Hepatocyte (in vitro differentiated cells): ENCODE results near the gene ENO4.

Experiments
- EZH2 ChIP-seq: fragments of 200-600 bp; sonication (generic); IDR thresholded peaks from 2 replicates; pipeline ENCODE4 v1.6.1; 2016; ENCODE audit warnings: antibody characterized with exemption, mild to moderate bottlenecking, borderline replicate concordance
- EZH2phosphoT487 ChIP-seq: fragments of 200-600 bp; sonication (generic); IDR thresholded peaks from one replicate; pipeline ENCODE4 v1.6.1; 2018; ENCODE audit warnings: antibody characterized with exemption, mild to moderate bottlenecking, low read depth, moderate library complexity; ENCODE audit not compliant: unreplicated experiment, severe bottlenecking
- TF ChIP-seq, protein P1 (sequence below): fragments of 200-600 bp; sonication (generic); IDR thresholded peaks from 2 replicates; pipeline ENCODE4 v1.5.1; 2016; ENCODE audit warnings: antibody characterized with exemption, mild to moderate bottlenecking; ENCODE audit not compliant: poor library complexity

GRCh38 chr10:116870949-116871348 lies 21.6 kb downstream of the ENO4 start:
- TF ChIP-seq, protein P1, sequence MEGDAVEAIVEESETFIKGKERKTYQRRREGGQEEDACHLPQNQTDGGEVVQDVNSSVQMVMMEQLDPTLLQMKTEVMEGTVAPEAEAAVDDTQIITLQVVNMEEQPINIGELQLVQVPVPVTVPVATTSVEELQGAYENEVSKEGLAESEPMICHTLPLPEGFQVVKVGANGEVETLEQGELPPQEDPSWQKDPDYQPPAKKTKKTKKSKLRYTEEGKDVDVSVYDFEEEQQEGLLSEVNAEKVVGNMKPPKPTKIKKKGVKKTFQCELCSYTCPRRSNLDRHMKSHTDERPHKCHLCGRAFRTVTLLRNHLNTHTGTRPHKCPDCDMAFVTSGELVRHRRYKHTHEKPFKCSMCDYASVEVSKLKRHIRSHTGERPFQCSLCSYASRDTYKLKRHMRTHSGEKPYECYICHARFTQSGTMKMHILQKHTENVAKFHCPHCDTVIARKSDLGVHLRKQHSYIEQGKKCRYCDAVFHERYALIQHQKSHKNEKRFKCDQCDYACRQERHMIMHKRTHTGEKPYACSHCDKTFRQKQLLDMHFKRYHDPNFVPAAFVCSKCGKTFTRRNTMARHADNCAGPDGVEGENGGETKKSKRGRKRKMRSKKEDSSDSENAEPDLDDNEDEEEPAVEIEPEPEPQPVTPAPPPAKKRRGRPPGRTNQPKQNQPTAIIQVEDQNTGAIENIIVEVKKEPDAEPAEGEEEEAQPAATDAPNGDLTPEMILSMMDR, result no peak
- TF ChIP-seq EZH2phosphoT487, result no peak
- no peak for TF ChIP-seq EZH2
